ENCODE measurements around the gene NRG3. TPM values are rescaled to one million over a fixed set of nuclear protein-coding genes. Genes with fewer than 3 reads are reported as not detected.

The NRG3 gene
- total RNA-seq, 1 experiment from 2014 or later: not detected

GRCh38 chr10:82742478-82742877 is 867.5 kb downstream of the NRG3 start:
- Histone ChIP-seq H3K9me3 (ENCODE audit: control insufficient read depth in 1 of 2, insufficient read depth in 1 of 2, low read depth in 1 of 2, low read length in 2 of 2) (peaks cover 0 to 16% of the 10 kb centered on the region in 2 experiments; a peak in 2 of 4 replicates), H3K4me2 (ENCODE audit: low read length) (no peak overlapping the region), H4K20me1 (ENCODE audit: insufficient read depth) (no peaks in the 10 kb centered on the region), H3K9me2 (ENCODE audit: insufficient read depth) (no peaks in the 10 kb centered on the region), H3K36me3 (ENCODE audit: control insufficient read depth in 1 of 2, insufficient read depth in 2 of 2, low read length in 2 of 2) (no peaks in the 10 kb centered on the region), H3K79me2 (ENCODE audit: insufficient read depth, low read length) (no peaks in the 10 kb centered on the region), H3K9ac (ENCODE audit: low read length) (no peak overlapping the region), H3K27me3 (ENCODE audit: insufficient read depth, low read length) (no peaks in the 10 kb centered on the region), H3K27ac (ENCODE audit: low read depth, low read length) (no peak overlapping the region), H3K4me3 (replicated peaks in 1 of 2; ENCODE audit: low read depth in 1 of 2, low read length in 2 of 2) (no peak overlapping the region), H2AFZ (ENCODE audit: low read depth, low read length, poor library complexity, severe bottlenecking) (no peak overlapping the region), H3K4me1 (ENCODE audit: control insufficient read depth in 1 of 2, insufficient read depth in 2 of 2, low read length in 2 of 2) (no peaks in the 10 kb centered on the region)
- ChIA-PET RAD21 (ENCODE audit: low non-redundant PET in 1 of 2, low total read pairs in 2 of 2, uncharacterized antibody in 2 of 2, unreplicated experiment in 2 of 2) (no interaction called here), CTCF (no interaction called here), POLR2A (no interaction called here)
- intact Hi-C loops (cut with micrococcal nuclease): no loop called here
- no TSS peak for BruUV-seq (replicated peaks)
- DNase-seq (ENCODE audit: low read depth, low spot score) (no peak), ATAC-seq (no peak)
- TF ChIP-seq EZH2phosphoT487 (IDR thresholded peaks at IDR 0.05; ENCODE audit: borderline replicate concordance) (no peak), ELF1 (IDR thresholded peaks at IDR 0.05; ENCODE audit: borderline replicate concordance, low read depth) (no peak), ZFX (IDR thresholded peaks at IDR 0.05) (no peak), RAD21 (IDR thresholded peaks at IDR 0.05; ENCODE audit: low read depth) (no peak), JUND (IDR thresholded peaks at IDR 0.05) (no peak), POLR2AphosphoS5 (IDR thresholded peaks at IDR 0.05; ENCODE audit: low read depth, low read length) (no peak), EZH2 (IDR thresholded peaks at IDR 0.05) (no peak)
- TF ChIP-seq, protein P1, sequence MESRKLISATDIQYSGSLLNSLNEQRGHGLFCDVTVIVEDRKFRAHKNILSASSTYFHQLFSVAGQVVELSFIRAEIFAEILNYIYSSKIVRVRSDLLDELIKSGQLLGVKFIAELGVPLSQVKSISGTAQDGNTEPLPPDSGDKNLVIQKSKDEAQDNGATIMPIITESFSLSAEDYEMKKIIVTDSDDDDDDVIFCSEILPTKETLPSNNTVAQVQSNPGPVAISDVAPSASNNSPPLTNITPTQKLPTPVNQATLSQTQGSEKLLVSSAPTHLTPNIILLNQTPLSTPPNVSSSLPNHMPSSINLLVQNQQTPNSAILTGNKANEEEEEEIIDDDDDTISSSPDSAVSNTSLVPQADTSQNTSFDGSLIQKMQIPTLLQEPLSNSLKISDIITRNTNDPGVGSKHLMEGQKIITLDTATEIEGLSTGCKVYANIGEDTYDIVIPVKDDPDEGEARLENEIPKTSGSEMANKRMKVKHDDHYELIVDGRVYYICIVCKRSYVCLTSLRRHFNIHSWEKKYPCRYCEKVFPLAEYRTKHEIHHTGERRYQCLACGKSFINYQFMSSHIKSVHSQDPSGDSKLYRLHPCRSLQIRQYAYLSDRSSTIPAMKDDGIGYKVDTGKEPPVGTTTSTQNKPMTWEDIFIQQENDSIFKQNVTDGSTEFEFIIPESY (IDR thresholded peaks at IDR 0.05; ENCODE audit: extremely low read depth, insufficient replicate concordance, low read length): no peak
- TF ChIP-seq, protein P2, sequence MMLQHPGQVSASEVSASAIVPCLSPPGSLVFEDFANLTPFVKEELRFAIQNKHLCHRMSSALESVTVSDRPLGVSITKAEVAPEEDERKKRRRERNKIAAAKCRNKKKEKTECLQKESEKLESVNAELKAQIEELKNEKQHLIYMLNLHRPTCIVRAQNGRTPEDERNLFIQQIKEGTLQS (IDR thresholded peaks at IDR 0.05): no peak

GRCh38 chr10:82742898-82743297 is 867.9 kb downstream of the NRG3 start:
- H2AFZ ChIP-seq (ENCODE audit: low read depth, low read length, poor library complexity, severe bottlenecking): no peak overlapping the region
- H3K36me3 ChIP-seq (ENCODE audit: control insufficient read depth in 1 of 2, insufficient read depth in 2 of 2, low read length in 2 of 2): no peaks in the 10 kb centered on the region
- intact Hi-C loops (cut with micrococcal nuclease): no loop called here
- DNase-seq (ENCODE audit: low read depth, low spot score) (no peak), ATAC-seq (no peak)
- H3K9ac ChIP-seq (ENCODE audit: low read length): no peak overlapping the region
- H3K9me3 ChIP-seq (ENCODE audit: control insufficient read depth in 1 of 2, insufficient read depth in 1 of 2, low read depth in 1 of 2, low read length in 2 of 2): peaks cover 0 to 16% of the 10 kb centered on the region in 2 experiments; a peak in 2 of 4 replicates
- POLR2A ChIA-PET: no interaction called here
- CTCF ChIA-PET: no interaction called here
- H3K27me3 ChIP-seq (ENCODE audit: insufficient read depth, low read length): no peaks in the 10 kb centered on the region
- no TSS peak for BruUV-seq (replicated peaks)
- H3K79me2 ChIP-seq (ENCODE audit: insufficient read depth, low read length): no peaks in the 10 kb centered on the region
- no peak for TF ChIP-seq ZFX (IDR thresholded peaks at IDR 0.05)
- no peaks in the 10 kb centered on the region for H3K4me1 ChIP-seq (ENCODE audit: control insufficient read depth in 1 of 2, insufficient read depth in 2 of 2, low read length in 2 of 2)
- RAD21 ChIA-PET (ENCODE audit: low non-redundant PET in 1 of 2, low total read pairs in 2 of 2, uncharacterized antibody in 2 of 2, unreplicated experiment in 2 of 2): no interaction called here
- H4K20me1 ChIP-seq (ENCODE audit: insufficient read depth): no peaks in the 10 kb centered on the region
- no peaks in the 10 kb centered on the region for H3K9me2 ChIP-seq (ENCODE audit: insufficient read depth)
- H3K4me3 ChIP-seq (replicated peaks in 1 of 2; ENCODE audit: low read depth in 1 of 2, low read length in 2 of 2): no peak overlapping the region
- H3K4me2 ChIP-seq (ENCODE audit: low read length): no peak overlapping the region
- H3K27ac ChIP-seq (ENCODE audit: low read depth, low read length): no peak overlapping the region
